Measurements from ENCODE around the gene ADCY4. TPM values are rescaled to one million over a fixed set of nuclear protein-coding genes. Genes with fewer than 3 reads are reported as not detected.
A peak's percentile ranks its signal among the peaks of the same experiment; 100 is the strongest.

The ADCY4 gene
- total and polyA plus RNA-seq, 2 of the 13 experiments (the other 11 are each of a cell fraction or from before 2014, with no cell fraction given), result 0.03 TPM; not detected in 1

GRCh38 chr14:24299255-24300191, 35.3 kb downstream of the ADCY4 start, which contains the start of the genes DHRS1 and NOP9 (continued):
- TF ChIP-seq ZNF142 (CRISPR knock-in tag; IDR thresholded peaks at IDR 0.05), result peak; percentile 84; the same call in 1 of the 2 replicates
- peak; percentile 96; the same call in 1 of the 2 replicates for TF ChIP-seq ZNF691 (CRISPR knock-in tag; IDR thresholded peaks at IDR 0.05; ENCODE audit: borderline replicate concordance, low read depth)
- TF ChIP-seq SP5 (CRISPR knock-in tag; IDR thresholded peaks at IDR 0.05; ENCODE audit: borderline replicate concordance, low read depth), result peak; percentile 95
- peak; percentile 99 for TF ChIP-seq ZNF598 (CRISPR knock-in tag; IDR thresholded peaks at IDR 0.05; ENCODE audit: borderline replicate concordance)
- peak; percentile 100 for TF ChIP-seq AGO2 (optimal IDR thresholded peaks at IDR 0.05; ENCODE audit: low read depth, low read length)
- peak; percentile 87 for TF ChIP-seq MXD3 (CRISPR knock-in tag; IDR thresholded peaks at IDR 0.05)
- peak; percentile 87; the same call in 1 of the 2 replicates for TF ChIP-seq NFKB2 (CRISPR knock-in tag; IDR thresholded peaks at IDR 0.05; ENCODE audit: borderline replicate concordance)
- no peak for TF ChIP-seq ADNP (CRISPR knock-in tag; IDR thresholded peaks at IDR 0.05)
- TF ChIP-seq BRD4 (CRISPR knock-in tag; IDR thresholded peaks at IDR 0.05), result peak; percentile 95
- peak; percentile 69 for TF ChIP-seq ZNF768 (CRISPR knock-in tag; IDR thresholded peaks at IDR 0.05)
- no peak for TF ChIP-seq EZH2 (conservative IDR thresholded peaks at IDR 0.05; ENCODE audit: low read depth, low read length)
- peak; percentile 86; the same call in 1 of the 2 replicates for TF ChIP-seq TAF1 (CRISPR knock-in tag; IDR thresholded peaks at IDR 0.05)
- no peak for TF ChIP-seq MYPOP (CRISPR knock-in tag; IDR thresholded peaks at IDR 0.05)
- TF ChIP-seq ZNF749 (CRISPR knock-in tag; IDR thresholded peaks at IDR 0.05; ENCODE audit: borderline replicate concordance), result peak; percentile 30; the same call in 1 of the 2 replicates
- TF ChIP-seq HOXA3 (CRISPR knock-in tag; IDR thresholded peaks at IDR 0.05), result peak; percentile 99
- peak; percentile 92 for TF ChIP-seq CSRNP1 (CRISPR knock-in tag; IDR thresholded peaks at IDR 0.05)
- peak; percentile 97 for TF ChIP-seq ETS1 (CRISPR knock-in tag; IDR thresholded peaks at IDR 0.05)

Measured in HepG2 (cell line).